Right lobe of liver (tissue), 6 donors: ENCODE results near the gene EYA2. TPM values are rescaled to one million over a fixed set of nuclear protein-coding genes. Genes with fewer than 3 reads are reported as not detected.

Experiments
- ATAC-seq, 4 donors: fragments of 200-7000 bp; cut with Tn5 transposase; one replicate each; pipeline ENCODE4 v1.9.1; 2020; ENCODE audit warnings: mild to moderate bottlenecking in 4 of 4, moderate library complexity in 4 of 4
- DNase-seq, 3 donors: peaks; one replicate each; pipeline ENCODE4 v3.0.0-alpha.2; 2020
- H3K27ac ChIP-seq, 3 donors: fragments of 200-600 bp; one replicate each; pipeline ENCODE4 v1.8.0; 2022
- H3K27me3 ChIP-seq, 2 donors: fragments of 200-600 bp; one replicate each; pipeline ENCODE4 v1.8.0; 2022
- H3K36me3 ChIP-seq, 4 donors: fragments of 200-600 bp; sonication (generic) in 1 of 4; one replicate each; pipeline versions ENCODE4 v1.5.1 to v1.8.0; 2017 to 2022; ENCODE audit warnings: control low read depth in 1 of 4
- H3K4me1 ChIP-seq, 4 donors: fragments of 200-600 bp; sonication (generic) in 1 of 4; one replicate each; pipeline versions ENCODE4 v1.5.1 to v1.8.0; 2017 to 2022; ENCODE audit warnings: control low read depth in 1 of 4
- H3K4me3 ChIP-seq, 3 donors: fragments of 200-600 bp; one replicate each; pipeline ENCODE4 v1.8.0; 2022
- H3K9me3 ChIP-seq, 4 donors: fragments of 200-600 bp; sonication (generic) in 1 of 4; one replicate each; pipeline versions ENCODE4 v1.5.1 to v1.8.0; 2017 to 2022; ENCODE audit warnings: control low read depth in 1 of 4
- CTCF ChIP-seq, 4 donors: fragments of 200-600 bp in 3 of 4; fragments of 450-650 bp in 1 of 4; IDR thresholded peaks; one replicate each; pipeline versions ENCODE4 v1.5.1 to v1.8.0; 2016 to 2022; ENCODE audit warnings: antibody characterized with exemption in 4 of 4, mild to moderate bottlenecking in 2 of 4
- POLR2A ChIP-seq: fragments of 450-650 bp; IDR thresholded peaks from one replicate; pipeline ENCODE4 v1.6.1; 2017; ENCODE audit warnings: antibody characterized with exemption, mild to moderate bottlenecking
- WGBS: methylation state at CpG from one replicate; pipeline ENCODE4 v1.1.6; 2018; ENCODE audit warnings: low coverage, low lambda C conversion rate; ENCODE audit not compliant: insufficient coverage; ENCODE audit errors: missing lambda C conversion rate; 5-methylcytosine and 5-hydroxymethylcytosine counted together
- intact Hi-C, 2 donors: fragments of 100-400 bp; cut with DNase I; formaldehyde crosslinking; loops; one replicate each; pipeline versions ENCODE4 v1.11.2 to v1.14.1; 2022
- total RNA-seq, 6 experiments: library from RNA; depleted of rRNA in 2 of 6; stranded (reverse); fragments of >200 nt in 2 of 6; fragmentation: NEBNext Ultra II Directional in 3 of 6; extraction: Animal tissue kit (Norgen Biotek cat#: 25700) in 3 of 6; gene quantifications; one replicate each; pipeline versions ENCODE4 v1.1.0 to v1.2.4, GENCODE V29; 2016 to 2023
- donor health status: DM: no; HTN: yes; CAD: no.
- donor health status: DM: no; HTN: no; CAD: no.
- donor health status: DM: no; HTN: no; CAD: no.
- donor health status: DM: no; HTN: yes; CAD: no.
- donor health status: DM: no; HTN: yes; CAD: no.

EYA2 gene
- total RNA-seq, 6 experiments from 2014 or later: 0.12 to 3.0 (median 0.49) TPM

- intact Hi-C loops: no loop called here
- Histone ChIP-seq H3K4me3 (no peak overlapping the region), H3K36me3 (no peaks in the 10 kb centered on the region), H3K4me1 (no peaks in the 10 kb centered on the region), H3K27ac (no peak overlapping the region), H3K9me3 (no peaks in the 10 kb centered on the region), H3K27me3 (no peaks in the 10 kb centered on the region)
- DNase-seq (no peak), ATAC-seq (no peak)
- WGBS: 73% methylated on average over 13 of the region's 15 CpGs
- TF ChIP-seq POLR2A: no peak
- no peak for TF ChIP-seq CTCF (IDR thresholded peaks at IDR 0.05)
Measured at GRCh38 chr20:46914789-46915379, 20.2 kb downstream of the EYA2 start.

- DNase-seq: no peak
- WGBS: 67% methylated on average over 8 of the region's 8 CpGs
- Histone ChIP-seq H3K9me3 (no peaks in the 10 kb centered on the region), H3K27me3 (no peaks in the 10 kb centered on the region), H3K4me3 (no peak overlapping the region), H3K36me3 (no peaks in the 10 kb centered on the region), H3K4me1 (no peaks in the 10 kb centered on the region), H3K27ac (no peak overlapping the region)
- intact Hi-C loops: no loop called here
- no peak for ATAC-seq
- TF ChIP-seq CTCF (IDR thresholded peaks at IDR 0.05) (no peak), POLR2A (no peak)
Measured at GRCh38 chr20:46915575-46916257, 21.1 kb downstream of the EYA2 start.

DNA sequence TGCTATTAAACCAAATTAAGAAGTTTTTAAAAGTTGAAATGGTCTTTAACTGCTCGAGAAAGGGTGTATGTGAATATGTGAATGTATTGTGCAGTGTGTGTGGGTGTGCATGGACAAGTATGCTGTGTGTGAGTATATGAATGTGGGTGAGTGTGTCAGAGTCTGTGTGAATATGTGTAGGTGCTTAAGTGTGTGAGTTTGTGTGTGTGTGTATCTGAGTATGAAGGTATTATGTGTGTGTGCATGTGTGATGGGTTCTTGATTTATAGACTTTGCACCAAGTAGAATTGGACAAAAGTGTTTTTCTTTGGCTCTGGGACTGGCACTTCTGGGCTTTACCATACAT is 21.6 kb downstream of the EYA2 start:
- Histone ChIP-seq H3K4me1 (no peaks in the 10 kb centered on the region), H3K27me3 (no peaks in the 10 kb centered on the region), H3K27ac (no peak overlapping the region), H3K4me3 (no peak overlapping the region), H3K9me3 (no peaks in the 10 kb centered on the region), H3K36me3 (no peaks in the 10 kb centered on the region)
- intact Hi-C loops: no loop called here
- 18% methylated on average over 1 of the region's 1 CpG for WGBS
- DNase-seq (no peak), ATAC-seq (no peak)
- no peak for TF ChIP-seq CTCF (IDR thresholded peaks at IDR 0.05)
- TF ChIP-seq POLR2A: no peak

DNA sequence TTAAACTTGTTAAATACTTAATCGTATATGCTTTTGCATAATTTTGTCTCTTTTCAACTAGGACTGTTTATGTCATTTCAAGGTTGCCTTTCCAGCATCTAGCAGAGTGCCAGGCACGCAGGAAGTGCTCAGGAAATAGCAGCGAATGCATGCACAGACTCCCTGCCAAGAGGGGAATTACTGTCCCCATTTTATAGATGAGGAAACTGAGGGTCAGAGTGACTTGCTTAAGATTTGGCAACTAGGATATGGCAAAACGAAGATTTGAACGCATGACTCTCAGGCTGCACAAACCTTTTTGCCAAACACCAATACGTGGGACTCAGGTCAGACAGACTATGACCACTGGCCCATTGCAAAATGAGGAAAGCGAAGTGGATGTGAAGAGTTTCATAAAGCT is 22.5 kb downstream of the EYA2 start:
- Histone ChIP-seq H3K4me3 (no peak overlapping the region), H3K36me3 (no peaks in the 10 kb centered on the region), H3K27ac (no peak overlapping the region), H3K9me3 (no peaks in the 10 kb centered on the region), H3K27me3 (no peaks in the 10 kb centered on the region), H3K4me1 (no peaks in the 10 kb centered on the region)
- TF ChIP-seq CTCF (IDR thresholded peaks at IDR 0.05) (no peak), POLR2A (no peak)
- intact Hi-C loops: no loop called here
- DNase-seq (no peak), ATAC-seq (no peak)
- 67% methylated on average over 7 of the region's 7 CpGs for WGBS
